Measurements from ENCODE around the gene FGD6.

- TF ChIP-seq EZH2 (IDR thresholded peaks at IDR 0.05; ENCODE audit: insufficient read depth, poor library complexity, severe bottlenecking) (no peak), EZH2phosphoT487 (IDR thresholded peaks at IDR 0.05; ENCODE audit: insufficient read depth, low read depth) (no peak)
Observed at GRCh38 chr12:95262808-95263207, 45.5 kb upstream of the FGD6 start.
